ENCODE results near the gene MYO1E.

DNA sequence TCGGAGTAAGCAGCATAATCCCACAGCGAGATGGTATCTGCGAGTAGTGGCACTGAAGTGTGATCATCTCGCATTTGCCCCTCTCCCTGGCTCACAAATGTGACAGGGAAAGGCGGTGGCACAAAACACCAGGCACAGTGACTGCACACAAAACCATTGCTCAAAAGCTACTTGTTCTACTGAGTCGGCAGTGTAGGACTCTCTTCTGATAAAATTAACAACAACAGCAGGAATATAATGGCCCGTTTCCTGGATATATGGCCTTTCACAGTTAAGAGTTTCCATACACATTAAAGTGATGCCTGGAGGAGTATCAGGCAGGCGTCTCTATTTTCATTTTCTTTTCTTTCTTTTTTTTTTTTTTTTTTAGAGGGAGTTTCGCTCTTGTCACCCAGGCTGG, 69.0 kb downstream of the MYO1E start:
- TF ChIP-seq, protein P1, sequence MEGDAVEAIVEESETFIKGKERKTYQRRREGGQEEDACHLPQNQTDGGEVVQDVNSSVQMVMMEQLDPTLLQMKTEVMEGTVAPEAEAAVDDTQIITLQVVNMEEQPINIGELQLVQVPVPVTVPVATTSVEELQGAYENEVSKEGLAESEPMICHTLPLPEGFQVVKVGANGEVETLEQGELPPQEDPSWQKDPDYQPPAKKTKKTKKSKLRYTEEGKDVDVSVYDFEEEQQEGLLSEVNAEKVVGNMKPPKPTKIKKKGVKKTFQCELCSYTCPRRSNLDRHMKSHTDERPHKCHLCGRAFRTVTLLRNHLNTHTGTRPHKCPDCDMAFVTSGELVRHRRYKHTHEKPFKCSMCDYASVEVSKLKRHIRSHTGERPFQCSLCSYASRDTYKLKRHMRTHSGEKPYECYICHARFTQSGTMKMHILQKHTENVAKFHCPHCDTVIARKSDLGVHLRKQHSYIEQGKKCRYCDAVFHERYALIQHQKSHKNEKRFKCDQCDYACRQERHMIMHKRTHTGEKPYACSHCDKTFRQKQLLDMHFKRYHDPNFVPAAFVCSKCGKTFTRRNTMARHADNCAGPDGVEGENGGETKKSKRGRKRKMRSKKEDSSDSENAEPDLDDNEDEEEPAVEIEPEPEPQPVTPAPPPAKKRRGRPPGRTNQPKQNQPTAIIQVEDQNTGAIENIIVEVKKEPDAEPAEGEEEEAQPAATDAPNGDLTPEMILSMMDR (IDR thresholded peaks at IDR 0.05) = no peak
- TF ChIP-seq POLR2A (IDR thresholded peaks at IDR 0.05) = no peak
